GM21576 (cell line): Measurements from ENCODE around the gene OGFR.

Experiments used
- ATAC-seq: cut with Tn5 transposase; IDR thresholded peaks from one replicate; pipeline ENCODE4 v1.9.1; 2021; ENCODE audit warnings: mild to moderate bottlenecking, moderate library complexity; ENCODE audit not compliant: unreplicated experiment

The OGFR gene

DNA sequence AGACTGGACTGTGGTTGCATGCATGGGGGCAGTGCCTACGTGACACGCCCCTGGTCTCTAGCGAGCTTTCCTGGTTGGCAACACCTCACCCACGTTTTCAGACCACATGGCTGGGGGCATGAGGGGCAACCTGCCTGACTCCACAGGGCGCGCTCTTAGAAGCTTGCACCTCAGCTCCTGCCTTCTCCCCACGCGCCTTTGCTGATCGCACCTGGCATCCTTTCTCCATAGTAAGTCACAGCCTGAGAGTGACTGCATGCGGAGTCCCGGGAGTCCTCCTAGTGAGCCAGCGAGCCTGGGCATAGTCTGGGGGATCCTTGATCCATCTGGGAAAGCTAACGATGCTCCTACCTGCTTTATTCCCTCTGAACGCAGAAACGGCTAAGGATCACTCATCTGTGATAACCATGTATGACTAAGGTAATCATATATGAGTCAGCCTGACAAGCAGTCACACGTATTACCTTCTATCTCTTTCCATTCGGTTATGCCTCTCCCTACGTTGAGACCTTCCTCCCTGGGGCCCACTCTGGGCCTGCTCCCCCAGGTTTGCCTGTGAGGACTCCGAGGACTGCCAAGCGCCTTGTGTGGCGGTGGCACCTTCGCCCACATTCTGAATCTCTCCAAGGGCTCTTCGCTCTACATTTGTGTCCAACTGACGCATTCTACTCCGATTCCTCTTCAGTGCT is 52.4 kb downstream of the OGFR start:
- ATAC-seq = no peak

GRCh38 chr20:62858058-62858830 is 53.6 kb downstream of the OGFR start:
- ATAC-seq = no peak

GRCh38 chr20:62859721-62860120 is 55.1 kb downstream of the OGFR start:
- ATAC-seq = no peak

- ATAC-seq = no peak
These were observed 55.8 kb downstream of the OGFR start for GRCh38 chr20:62860391-62860923.

GRCh38 chr20:62860924-62861691 is 56.5 kb downstream of the OGFR start:
- peak; percentile 23 for ATAC-seq

- ATAC-seq = peak; percentile 64
These were observed 57.2 kb downstream of the OGFR start, which contains the start of gene TCFL5 for GRCh38 chr20:62861726-62862336. Gene TCFL5, minus strand, starts transcription at chr20:62861822. Its CDS starts 152 bp downstream, at chr20:62861670.
